BJ (cell line): ENCODE measurements around the gene DISP2. TPM values are rescaled to one million over a fixed set of nuclear protein-coding genes. Genes with fewer than 3 reads are reported as not detected.

Source experiments
- CTCF ChIA-PET: fragments of 350-600 bp; formaldehyde crosslinking; extraction: SDS; loops from one replicate; lab custom pipeline; 2021; ENCODE audit warnings: antibody characterized with exemption, inconsistent platforms; lab: Yijun Ruan, JAX
- POLR2A ChIA-PET: fragments of 300-600 bp; sonication (Branson Sonifier 250); formaldehyde crosslinking; extraction: SDS; loops from one replicate; lab custom pipeline; 2021; ENCODE audit warnings: antibody characterized with exemption; lab: Charles Lee
- DNase-seq: peaks from one replicate; pipeline ENCODE4 v3.0.0-alpha.2; 2011; ENCODE audit warnings: low read depth
- H3K27me3 ChIP-seq: 2 replicates; pipeline ENCODE4 v1.6.0; 2011; ENCODE audit warnings: low read length; ENCODE audit not compliant: control insufficient read depth, insufficient read depth
- H3K36me3 ChIP-seq: 2 replicates; pipeline ENCODE4 v1.5.1; 2011; ENCODE audit warnings: low read length; ENCODE audit not compliant: control insufficient read depth, insufficient read depth
- H3K4me3 ChIP-seq: 2 replicates; pipeline ENCODE4 v1.5.1; 2011; ENCODE audit warnings: low read depth, mild to moderate bottlenecking, control low read depth, low read length
- polyA plus RNA-seq: library from polyadenylated mRNA; depleted of rRNA; stranded (reverse); fragments of >200 nt; gene quantifications from 2 replicates; pipeline ENCODE4 v1.2.3, GENCODE V29; 2011
- TF ChIP-seq, protein P1 (sequence below): IDR thresholded peaks from 2 replicates; pipeline ENCODE4 v1.5.1; 2011; ENCODE audit warnings: low read depth, mild to moderate bottlenecking, control low read depth, inconsistent platforms, low read length, moderate library complexity; ENCODE audit not compliant: insufficient read depth

The DISP2 gene
- polyA plus RNA-seq, 1 experiment = 0.16 TPM

DNA sequence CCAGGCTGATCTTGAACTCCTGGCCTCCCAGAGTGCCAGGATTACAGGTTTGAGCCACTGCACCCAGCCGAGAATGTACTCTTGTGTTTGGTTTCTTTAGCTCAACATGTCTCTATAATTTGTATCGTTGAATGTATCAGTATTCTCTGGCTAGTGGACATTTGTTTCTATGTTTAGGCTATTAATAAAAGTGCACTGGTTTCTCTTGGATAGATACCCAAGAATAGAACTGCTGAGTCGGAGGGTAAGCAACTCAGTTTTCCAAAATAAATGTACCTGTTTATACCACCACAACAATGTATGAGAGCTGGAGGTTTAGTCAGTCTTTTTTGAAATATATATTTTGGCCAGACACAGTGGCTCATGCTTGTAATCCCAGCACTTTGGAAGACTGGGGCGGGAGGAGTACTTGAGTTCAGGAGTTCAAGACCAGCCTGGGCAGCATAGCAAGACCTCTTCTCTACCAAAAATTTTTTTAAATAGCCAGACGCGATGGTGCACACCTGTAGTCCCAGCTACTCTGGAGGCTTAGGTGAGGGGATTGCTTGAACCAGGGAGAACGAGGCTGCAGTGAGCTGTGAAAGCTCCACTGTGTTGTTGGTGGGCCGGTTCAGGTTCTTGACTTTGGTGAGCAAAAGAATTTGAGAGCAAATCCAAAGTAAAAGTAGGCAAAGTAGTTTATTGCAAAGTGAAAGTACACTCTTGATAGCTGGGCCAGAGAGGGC is 39.8 kb downstream of the DISP2 start:
- CTCF ChIA-PET = interaction anchor here (0.5 to 1.6 kb wide), 8 partner anchors 10 to 924 kb away, joined by 3 read pairs; partner anchors contain the start of gene KNSTRN
- no peak for DNase-seq
- TF ChIP-seq, protein P1, sequence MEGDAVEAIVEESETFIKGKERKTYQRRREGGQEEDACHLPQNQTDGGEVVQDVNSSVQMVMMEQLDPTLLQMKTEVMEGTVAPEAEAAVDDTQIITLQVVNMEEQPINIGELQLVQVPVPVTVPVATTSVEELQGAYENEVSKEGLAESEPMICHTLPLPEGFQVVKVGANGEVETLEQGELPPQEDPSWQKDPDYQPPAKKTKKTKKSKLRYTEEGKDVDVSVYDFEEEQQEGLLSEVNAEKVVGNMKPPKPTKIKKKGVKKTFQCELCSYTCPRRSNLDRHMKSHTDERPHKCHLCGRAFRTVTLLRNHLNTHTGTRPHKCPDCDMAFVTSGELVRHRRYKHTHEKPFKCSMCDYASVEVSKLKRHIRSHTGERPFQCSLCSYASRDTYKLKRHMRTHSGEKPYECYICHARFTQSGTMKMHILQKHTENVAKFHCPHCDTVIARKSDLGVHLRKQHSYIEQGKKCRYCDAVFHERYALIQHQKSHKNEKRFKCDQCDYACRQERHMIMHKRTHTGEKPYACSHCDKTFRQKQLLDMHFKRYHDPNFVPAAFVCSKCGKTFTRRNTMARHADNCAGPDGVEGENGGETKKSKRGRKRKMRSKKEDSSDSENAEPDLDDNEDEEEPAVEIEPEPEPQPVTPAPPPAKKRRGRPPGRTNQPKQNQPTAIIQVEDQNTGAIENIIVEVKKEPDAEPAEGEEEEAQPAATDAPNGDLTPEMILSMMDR = no peak
- POLR2A ChIA-PET = interaction anchor here (0.6 kb wide), 1 partner anchor 69 kb away, joined by 23 read pairs; no protein-coding TSS in a partner anchor
- Histone ChIP-seq H3K4me3 (no peak overlapping the region), H3K27me3 (no peaks in the 10 kb centered on the region), H3K36me3 (peaks cover 1% of the 10 kb centered on the region; the same call in 1 of the 2 replicates)

DNA sequence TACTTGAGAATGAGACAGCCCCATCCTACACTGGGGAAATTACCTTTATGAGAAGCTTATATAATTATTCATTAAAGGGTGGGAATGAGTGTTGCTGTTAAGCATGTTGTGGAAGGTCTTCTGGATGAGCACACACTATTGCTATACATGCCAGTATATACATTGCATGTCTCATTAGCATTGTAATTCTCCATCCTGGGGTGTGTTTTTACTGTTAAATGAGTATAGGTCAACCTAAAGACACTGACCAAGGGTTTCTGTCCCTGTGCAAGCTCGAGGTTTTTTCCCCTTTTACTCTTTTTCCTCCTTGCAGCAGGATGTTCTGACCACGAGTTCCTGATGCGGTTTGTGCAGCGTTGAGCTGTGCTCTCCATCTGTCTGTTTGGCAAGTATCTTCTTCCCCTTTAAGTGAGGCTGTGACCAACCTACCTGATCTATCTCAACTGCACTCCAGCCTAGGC is 40.4 kb downstream of the DISP2 start:
- ChIA-PET POLR2A (no interaction called here), CTCF (interaction anchor here (0.5 to 1.6 kb wide), 7 partner anchors 10 to 924 kb away, joined by 3 read pairs; partner anchors contain the start of gene KNSTRN)
- no peaks in the 10 kb centered on the region for H3K27me3 ChIP-seq
- TF ChIP-seq, protein P1 = no peak
- H3K4me3 ChIP-seq = no peak overlapping the region
- DNase-seq = no peak
- no peaks in the 10 kb centered on the region; the same call in 1 of the 2 replicates for H3K36me3 ChIP-seq

DNA sequence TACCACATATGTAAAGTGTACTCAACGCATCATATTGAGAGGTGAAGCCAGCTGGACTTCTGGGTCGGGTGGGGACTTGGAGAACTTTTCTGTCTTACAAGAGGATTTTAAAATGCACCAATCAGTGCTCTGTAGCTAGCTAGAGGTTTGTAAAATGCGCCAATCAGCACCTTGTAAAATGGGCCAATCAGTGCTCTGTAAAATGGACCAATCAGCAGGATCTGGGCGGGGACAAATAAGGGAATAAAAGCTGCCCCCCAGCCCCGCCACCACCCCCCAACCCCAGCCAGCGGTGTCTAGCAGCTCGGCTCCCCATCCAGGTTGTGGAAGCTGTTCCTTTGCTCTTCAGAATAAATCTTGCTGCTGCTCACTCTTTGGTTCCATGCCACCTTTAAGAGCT is 41.4 kb downstream of the DISP2 start:
- Histone ChIP-seq H3K27me3 (no peaks in the 10 kb centered on the region), H3K4me3 (no peak overlapping the region), H3K36me3 (no peaks in the 10 kb centered on the region)
- DNase-seq = no peak
- TF ChIP-seq, protein P1 = no peak
- CTCF ChIA-PET = no interaction called here
- POLR2A ChIA-PET = no interaction called here

DNA sequence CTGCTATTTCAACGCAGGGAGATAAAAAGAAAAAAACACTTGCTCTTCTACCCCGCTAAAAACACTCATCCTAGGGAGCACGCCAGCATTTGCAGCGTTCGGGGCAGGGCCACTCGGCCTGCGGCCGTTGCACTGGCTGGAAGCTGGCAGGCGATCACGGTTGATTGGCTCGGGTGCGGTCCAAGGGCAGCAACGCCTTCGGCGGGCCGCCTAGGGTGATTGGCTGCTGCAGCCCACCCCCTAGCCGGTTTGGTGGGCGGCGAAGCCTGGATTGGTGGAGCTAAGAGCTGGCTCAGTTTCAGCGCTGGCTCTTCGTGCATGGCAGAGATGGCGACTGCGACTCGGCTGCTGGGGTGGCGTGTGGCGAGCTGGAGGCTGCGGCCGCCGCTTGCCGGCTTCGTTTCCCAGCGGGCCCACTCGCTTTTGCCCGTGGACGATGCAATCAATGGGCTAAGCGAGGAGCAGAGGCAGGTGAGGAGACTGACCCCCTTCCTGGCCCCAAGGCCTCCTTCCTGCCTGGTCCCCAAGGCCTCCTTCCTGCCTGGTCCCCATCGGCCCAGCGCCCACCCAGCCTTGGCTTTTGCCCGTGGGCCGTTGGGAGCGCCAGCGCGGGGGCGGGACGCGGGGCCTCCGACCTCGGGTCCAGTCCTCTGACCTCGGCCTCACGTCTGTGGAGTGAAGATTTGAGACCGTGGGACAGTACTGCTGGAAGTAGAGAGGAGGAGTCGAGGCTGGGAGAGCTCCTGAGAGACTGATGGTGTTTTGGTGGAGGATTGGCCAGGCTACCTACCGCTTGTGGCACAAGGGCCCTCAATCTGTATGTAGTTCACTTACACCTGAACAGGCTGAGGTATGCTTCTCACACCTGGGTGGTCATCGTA is 47.7 kb downstream of the DISP2 start, which contains the start of gene IVD:
Gene IVD, plus strand, starts transcription at position 295 of the 881 bp plus-strand sequence. Its CDS starts 33 bp downstream, at position 328.
- TF ChIP-seq, protein P1 = no peak
- peak; percentile 81 for DNase-seq
- no peaks in the 10 kb centered on the region for H3K27me3 ChIP-seq
- peaks cover 10% of the 10 kb centered on the region for H3K36me3 ChIP-seq
- ChIA-PET POLR2A (interaction anchor here (0.9 kb wide), 1 partner anchor 65 kb away, joined by 4 read pairs; the partner anchor contains the start of gene CCDC9B), CTCF (interaction anchor here (0.8 to 4.3 kb wide), 9 partner anchors 12 to 132 kb away, joined by 3 to 31 read pairs (median 5); partner anchors contain the start of gene INAFM2)
- peak within 1 kb of the TSS; percentile 84 for H3K4me3 ChIP-seq
